Fibroblast of mammary gland (primary cell): ENCODE results near the gene FGF19.

Experiments
- DNase-seq: peaks from one replicate; pipeline ENCODE4 v3.0.0-alpha.2; 2010; ENCODE audit warnings: low read depth
- H3K4me3 ChIP-seq: 2 replicates; pipeline ENCODE4 v1.5.1; 2011; ENCODE audit warnings: low read depth, mild to moderate bottlenecking, low read length, moderate library complexity; ENCODE audit not compliant: control insufficient read depth
- CTCF ChIP-seq: conservative IDR thresholded peaks from 2 replicates; pipeline ENCODE4 v1.5.1; 2011; ENCODE audit warnings: low read depth, low read length, inconsistent platforms; ENCODE audit not compliant: control insufficient read depth, insufficient read depth

FGF19 gene

GRCh38 chr11:69652999-69653398 is 50.8 kb downstream of the FGF19 start:
- no peak for DNase-seq
- H3K4me3 ChIP-seq, result no peak overlapping the region
- no peak for TF ChIP-seq CTCF

GRCh38 chr11:69651834-69652620 is 51.8 kb downstream of the FGF19 start:
- no peak for DNase-seq
- no peak overlapping the region for H3K4me3 ChIP-seq
- TF ChIP-seq CTCF, result no peak

GRCh38 chr11:69650832-69651344 is 52.9 kb downstream of the FGF19 start:
- TF ChIP-seq CTCF, result no peak
- no peak overlapping the region for H3K4me3 ChIP-seq
- no peak for DNase-seq

GRCh38 chr11:69650081-69650831 is 53.6 kb downstream of the FGF19 start:
- TF ChIP-seq CTCF, result no peak
- no peak overlapping the region for H3K4me3 ChIP-seq
- DNase-seq, result no peak

- DNase-seq, result no peak
- TF ChIP-seq CTCF, result no peak
- no peak overlapping the region for H3K4me3 ChIP-seq
Measured at GRCh38 chr11:69649576-69649900, 54.3 kb downstream of the FGF19 start.

- no peak for DNase-seq
- no peak overlapping the region for H3K4me3 ChIP-seq
- TF ChIP-seq CTCF, result no peak
Measured at GRCh38 chr11:69648679-69649575, 54.9 kb downstream of the FGF19 start.
